HG03103 (cell line): ENCODE measurements around the gene UNC13A.

Source experiments
- ATAC-seq: cut with Tn5 transposase; IDR thresholded peaks from one replicate; pipeline ENCODE4 v1.9.1; 2021; ENCODE audit warnings: low read depth; ENCODE audit not compliant: unreplicated experiment

UNC13A gene

GRCh38 chr19:17632577-17632976 lies 55.6 kb downstream of the UNC13A start:
- no peak for ATAC-seq

GRCh38 chr19:17629760-17630159 lies 58.4 kb downstream of the UNC13A start:
- no peak for ATAC-seq

GRCh38 chr19:17627921-17628320 lies 60.2 kb downstream of the UNC13A start:
- no peak for ATAC-seq

- no peak for ATAC-seq
Measured at GRCh38 chr19:17627161-17627560, 61.0 kb downstream of the UNC13A start.

GRCh38 chr19:17626456-17627015 lies 61.6 kb downstream of the UNC13A start:
- no peak for ATAC-seq

GRCh38 chr19:17625980-17626379 lies 62.2 kb downstream of the UNC13A start:
- ATAC-seq = no peak

- no peak for ATAC-seq
Measured at GRCh38 chr19:17625043-17625442, 63.1 kb downstream of the UNC13A start.

GRCh38 chr19:17624314-17624991 lies 63.7 kb downstream of the UNC13A start:
- no peak for ATAC-seq

- no peak for ATAC-seq
Measured at GRCh38 chr19:17623224-17623935, 64.8 kb downstream of the UNC13A start.

GRCh38 chr19:17620696-17621095 lies 67.5 kb downstream of the UNC13A start:
- no peak for ATAC-seq

- no peak for ATAC-seq
Measured at GRCh38 chr19:17618936-17619335, 69.2 kb downstream of the UNC13A start.

GRCh38 chr19:17618281-17618903 lies 69.8 kb downstream of the UNC13A start:
- no peak for ATAC-seq

- no peak for ATAC-seq
Measured at GRCh38 chr19:17617807-17618192, 70.4 kb downstream of the UNC13A start.

GRCh38 chr19:17616961-17617806 lies 71.0 kb downstream of the UNC13A start:
- ATAC-seq = no peak

- ATAC-seq = no peak
Measured at GRCh38 chr19:17616686-17616960, 71.5 kb downstream of the UNC13A start.

GRCh38 chr19:17615889-17616685 lies 72.1 kb downstream of the UNC13A start:
- no peak for ATAC-seq

- ATAC-seq = no peak
Measured at GRCh38 chr19:17614476-17614875, 73.7 kb downstream of the UNC13A start.

- no peak for ATAC-seq
Measured at GRCh38 chr19:17611462-17612244, 76.5 kb downstream of the UNC13A start.

- ATAC-seq = no peak
Measured at GRCh38 chr19:17610384-17610783, 77.8 kb downstream of the UNC13A start.
